ENCODE results near the gene GLYR1. TPM values are rescaled to one million over a fixed set of nuclear protein-coding genes. Genes with fewer than 3 reads are reported as not detected.

The GLYR1 gene
- polyA plus RNA-seq, 2 of the 4 experiments (the other 2 are of a cell fraction): 37.1 to 55.1 TPM

DNA sequence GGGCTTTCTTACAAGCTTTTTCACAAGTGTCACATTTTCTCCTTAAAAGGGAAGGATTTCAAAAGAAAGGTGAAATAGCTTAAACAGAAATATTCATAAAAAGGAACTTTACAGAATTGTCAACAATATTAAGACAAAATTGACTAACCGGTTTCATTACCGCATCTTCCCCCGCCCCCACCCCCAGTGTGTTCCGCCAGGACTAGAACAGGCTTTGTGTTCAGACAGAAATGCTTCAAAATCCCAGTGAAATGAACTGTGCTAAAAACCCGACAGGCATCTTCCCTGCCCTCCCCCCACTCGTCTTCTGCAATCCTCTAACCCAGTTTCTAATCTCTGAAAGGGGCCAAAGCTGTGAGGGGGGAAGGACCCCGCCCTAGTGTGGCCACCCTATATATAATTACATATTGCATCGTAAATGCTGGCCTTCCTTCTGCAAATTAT lies 43.7 kb downstream of the GLYR1 start (continued):
- TF ChIP-seq, protein P1, sequence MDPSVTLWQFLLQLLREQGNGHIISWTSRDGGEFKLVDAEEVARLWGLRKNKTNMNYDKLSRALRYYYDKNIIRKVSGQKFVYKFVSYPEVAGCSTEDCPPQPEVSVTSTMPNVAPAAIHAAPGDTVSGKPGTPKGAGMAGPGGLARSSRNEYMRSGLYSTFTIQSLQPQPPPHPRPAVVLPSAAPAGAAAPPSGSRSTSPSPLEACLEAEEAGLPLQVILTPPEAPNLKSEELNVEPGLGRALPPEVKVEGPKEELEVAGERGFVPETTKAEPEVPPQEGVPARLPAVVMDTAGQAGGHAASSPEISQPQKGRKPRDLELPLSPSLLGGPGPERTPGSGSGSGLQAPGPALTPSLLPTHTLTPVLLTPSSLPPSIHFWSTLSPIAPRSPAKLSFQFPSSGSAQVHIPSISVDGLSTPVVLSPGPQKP (IDR thresholded peaks at IDR 0.05; ENCODE audit: low read depth, low read length): no peak
- no peak; a peak in 1 of 4 replicates for TF ChIP-seq CEBPB (IDR thresholded peaks at IDR 0.05)
- TF ChIP-seq KDM1A (IDR thresholded peaks at IDR 0.05; ENCODE audit: low read depth): no peak
- TF ChIP-seq, protein P2, sequence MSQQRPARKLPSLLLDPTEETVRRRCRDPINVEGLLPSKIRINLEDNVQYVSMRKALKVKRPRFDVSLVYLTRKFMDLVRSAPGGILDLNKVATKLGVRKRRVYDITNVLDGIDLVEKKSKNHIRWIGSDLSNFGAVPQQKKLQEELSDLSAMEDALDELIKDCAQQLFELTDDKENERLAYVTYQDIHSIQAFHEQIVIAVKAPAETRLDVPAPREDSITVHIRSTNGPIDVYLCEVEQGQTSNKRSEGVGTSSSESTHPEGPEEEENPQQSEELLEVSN (IDR thresholded peaks at IDR 0.05; ENCODE audit: borderline replicate concordance, low read depth): no peak
- TF ChIP-seq FOSB (CRISPR knock-in tag; IDR thresholded peaks at IDR 0.05): no peak

DNA sequence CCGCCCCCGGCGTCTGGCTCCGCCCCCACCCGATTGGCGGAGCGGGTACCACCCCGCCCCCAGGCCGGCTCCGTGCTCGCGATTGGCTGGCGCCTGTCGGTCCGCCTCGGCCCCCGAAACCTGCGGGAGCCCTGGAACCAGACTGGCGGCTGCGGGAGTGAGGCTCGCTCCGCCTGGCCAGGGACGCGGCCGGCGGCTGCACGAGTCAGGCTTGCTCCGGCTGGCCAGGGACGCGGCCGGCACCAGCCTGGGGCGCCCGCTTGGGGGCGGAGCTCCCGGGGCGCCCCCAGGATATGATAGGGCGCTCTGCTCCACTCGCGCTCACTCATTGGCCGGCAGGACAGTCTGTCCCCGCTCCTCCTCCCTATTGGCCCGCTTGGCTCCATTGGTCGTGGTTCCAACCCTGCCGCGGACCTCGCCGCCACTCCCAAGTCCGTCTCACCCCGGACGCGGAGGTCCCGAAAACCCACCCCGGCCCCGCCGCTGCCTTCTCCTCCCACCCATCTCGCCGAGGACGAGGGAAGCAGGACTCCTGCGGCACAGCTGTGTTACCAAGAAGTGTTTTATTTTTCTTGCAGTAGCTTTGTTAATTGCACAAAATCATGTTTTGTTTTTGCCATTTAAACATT lies 44.3 kb downstream of the GLYR1 start:
- peak overlapping the region; percentile 72 to 94 for H3K27ac ChIP-seq
- CTCF ChIA-PET: interaction anchor here (0.8 to 2.7 kb wide), 4 partner anchors 9 to 153 kb away, joined by 3 to 8 read pairs (median 4); no protein-coding TSS in a partner anchor
- FAIRE-seq: no peak

More for the DNA sequence above, 44.3 kb downstream of the GLYR1 start:
- TF ChIP-seq, protein P3, sequence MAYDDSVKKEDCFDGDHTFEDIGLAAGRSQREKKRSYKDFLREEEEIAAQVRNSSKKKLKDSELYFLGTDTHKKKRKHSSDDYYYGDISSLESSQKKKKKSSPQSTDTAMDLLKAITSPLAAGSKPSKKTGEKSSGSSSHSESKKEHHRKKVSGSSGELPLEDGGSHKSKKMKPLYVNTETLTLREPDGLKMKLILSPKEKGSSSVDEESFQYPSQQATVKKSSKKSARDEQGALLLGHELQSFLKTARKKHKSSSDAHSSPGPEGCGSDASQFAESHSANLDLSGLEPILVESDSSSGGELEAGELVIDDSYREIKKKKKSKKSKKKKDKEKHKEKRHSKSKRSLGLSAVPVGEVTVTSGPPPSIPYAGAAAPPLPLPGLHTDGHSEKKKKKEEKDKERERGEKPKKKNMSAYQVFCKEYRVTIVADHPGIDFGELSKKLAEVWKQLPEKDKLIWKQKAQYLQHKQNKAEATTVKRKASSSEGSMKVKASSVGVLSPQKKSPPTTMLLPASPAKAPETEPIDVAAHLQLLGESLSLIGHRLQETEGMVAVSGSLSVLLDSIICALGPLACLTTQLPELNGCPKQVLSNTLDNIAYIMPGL (CRISPR knock-in tag; IDR thresholded peaks at IDR 0.05; ENCODE audit: borderline replicate concordance): no peak
- TF ChIP-seq JUNB (IDR thresholded peaks at IDR 0.05): no peak
- no peak for TF ChIP-seq ZSCAN20 (CRISPR knock-in tag; IDR thresholded peaks at IDR 0.05)
- TF ChIP-seq, protein P4, sequence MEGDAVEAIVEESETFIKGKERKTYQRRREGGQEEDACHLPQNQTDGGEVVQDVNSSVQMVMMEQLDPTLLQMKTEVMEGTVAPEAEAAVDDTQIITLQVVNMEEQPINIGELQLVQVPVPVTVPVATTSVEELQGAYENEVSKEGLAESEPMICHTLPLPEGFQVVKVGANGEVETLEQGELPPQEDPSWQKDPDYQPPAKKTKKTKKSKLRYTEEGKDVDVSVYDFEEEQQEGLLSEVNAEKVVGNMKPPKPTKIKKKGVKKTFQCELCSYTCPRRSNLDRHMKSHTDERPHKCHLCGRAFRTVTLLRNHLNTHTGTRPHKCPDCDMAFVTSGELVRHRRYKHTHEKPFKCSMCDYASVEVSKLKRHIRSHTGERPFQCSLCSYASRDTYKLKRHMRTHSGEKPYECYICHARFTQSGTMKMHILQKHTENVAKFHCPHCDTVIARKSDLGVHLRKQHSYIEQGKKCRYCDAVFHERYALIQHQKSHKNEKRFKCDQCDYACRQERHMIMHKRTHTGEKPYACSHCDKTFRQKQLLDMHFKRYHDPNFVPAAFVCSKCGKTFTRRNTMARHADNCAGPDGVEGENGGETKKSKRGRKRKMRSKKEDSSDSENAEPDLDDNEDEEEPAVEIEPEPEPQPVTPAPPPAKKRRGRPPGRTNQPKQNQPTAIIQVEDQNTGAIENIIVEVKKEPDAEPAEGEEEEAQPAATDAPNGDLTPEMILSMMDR (IDR thresholded peaks at IDR 0.05): no peak
- TF ChIP-seq, protein P5, sequence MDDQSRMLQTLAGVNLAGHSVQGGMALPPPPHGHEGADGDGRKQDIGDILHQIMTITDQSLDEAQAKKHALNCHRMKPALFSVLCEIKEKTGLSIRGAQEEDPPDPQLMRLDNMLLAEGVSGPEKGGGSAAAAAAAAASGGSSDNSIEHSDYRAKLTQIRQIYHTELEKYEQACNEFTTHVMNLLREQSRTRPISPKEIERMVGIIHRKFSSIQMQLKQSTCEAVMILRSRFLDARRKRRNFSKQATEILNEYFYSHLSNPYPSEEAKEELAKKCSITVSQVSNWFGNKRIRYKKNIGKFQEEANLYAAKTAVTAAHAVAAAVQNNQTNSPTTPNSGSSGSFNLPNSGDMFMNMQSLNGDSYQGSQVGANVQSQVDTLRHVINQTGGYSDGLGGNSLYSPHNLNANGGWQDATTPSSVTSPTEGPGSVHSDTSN (IDR thresholded peaks at IDR 0.05): peak; percentile 95
- TF ChIP-seq KDM5A (IDR thresholded peaks at IDR 0.05): no peak
- TF ChIP-seq POLR2AphosphoS2 (conservative IDR thresholded peaks at IDR 0.05; ENCODE audit: low read length): no peak
- no peak for TF ChIP-seq ZFP36 (IDR thresholded peaks at IDR 0.05; ENCODE audit: borderline replicate concordance, partially characterized antibody)
- TF ChIP-seq, protein P1 (IDR thresholded peaks at IDR 0.05; ENCODE audit: low read depth, low read length): no peak
- TF ChIP-seq, protein P2 (IDR thresholded peaks at IDR 0.05; ENCODE audit: borderline replicate concordance, low read depth): no peak
- no peak for TF ChIP-seq ZC3H11A (IDR thresholded peaks at IDR 0.05)
- no peak for TF ChIP-seq FOSB (CRISPR knock-in tag; IDR thresholded peaks at IDR 0.05)
- TF ChIP-seq, protein P6, sequence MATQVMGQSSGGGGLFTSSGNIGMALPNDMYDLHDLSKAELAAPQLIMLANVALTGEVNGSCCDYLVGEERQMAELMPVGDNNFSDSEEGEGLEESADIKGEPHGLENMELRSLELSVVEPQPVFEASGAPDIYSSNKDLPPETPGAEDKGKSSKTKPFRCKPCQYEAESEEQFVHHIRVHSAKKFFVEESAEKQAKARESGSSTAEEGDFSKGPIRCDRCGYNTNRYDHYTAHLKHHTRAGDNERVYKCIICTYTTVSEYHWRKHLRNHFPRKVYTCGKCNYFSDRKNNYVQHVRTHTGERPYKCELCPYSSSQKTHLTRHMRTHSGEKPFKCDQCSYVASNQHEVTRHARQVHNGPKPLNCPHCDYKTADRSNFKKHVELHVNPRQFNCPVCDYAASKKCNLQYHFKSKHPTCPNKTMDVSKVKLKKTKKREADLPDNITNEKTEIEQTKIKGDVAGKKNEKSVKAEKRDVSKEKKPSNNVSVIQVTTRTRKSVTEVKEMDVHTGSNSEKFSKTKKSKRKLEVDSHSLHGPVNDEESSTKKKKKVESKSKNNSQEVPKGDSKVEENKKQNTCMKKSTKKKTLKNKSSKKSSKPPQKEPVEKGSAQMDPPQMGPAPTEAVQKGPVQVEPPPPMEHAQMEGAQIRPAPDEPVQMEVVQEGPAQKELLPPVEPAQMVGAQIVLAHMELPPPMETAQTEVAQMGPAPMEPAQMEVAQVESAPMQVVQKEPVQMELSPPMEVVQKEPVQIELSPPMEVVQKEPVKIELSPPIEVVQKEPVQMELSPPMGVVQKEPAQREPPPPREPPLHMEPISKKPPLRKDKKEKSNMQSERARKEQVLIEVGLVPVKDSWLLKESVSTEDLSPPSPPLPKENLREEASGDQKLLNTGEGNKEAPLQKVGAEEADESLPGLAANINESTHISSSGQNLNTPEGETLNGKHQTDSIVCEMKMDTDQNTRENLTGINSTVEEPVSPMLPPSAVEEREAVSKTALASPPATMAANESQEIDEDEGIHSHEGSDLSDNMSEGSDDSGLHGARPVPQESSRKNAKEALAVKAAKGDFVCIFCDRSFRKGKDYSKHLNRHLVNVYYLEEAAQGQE (IDR thresholded peaks at IDR 0.05): no peak
- TF ChIP-seq NR3C1 (IDR thresholded peaks at IDR 0.05): no peak
- no peak for TF ChIP-seq EHMT2 (IDR thresholded peaks at IDR 0.05; ENCODE audit: low read depth)
- TF ChIP-seq, protein P7, sequence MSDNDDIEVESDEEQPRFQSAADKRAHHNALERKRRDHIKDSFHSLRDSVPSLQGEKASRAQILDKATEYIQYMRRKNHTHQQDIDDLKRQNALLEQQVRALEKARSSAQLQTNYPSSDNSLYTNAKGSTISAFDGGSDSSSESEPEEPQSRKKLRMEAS (IDR thresholded peaks at IDR 0.05): no peak
- TF ChIP-seq GATA3 (IDR thresholded peaks at IDR 0.05; ENCODE audit: borderline replicate concordance): 0 out of 2 replicates have a peak, but pooled peaks have one; percentile 6
- no peak for TF ChIP-seq TFCP2L1 (CRISPR knock-in tag; IDR thresholded peaks at IDR 0.05)
- peak in 1 of 2 experiments; percentile 24; a peak in 2 of 5 replicates for TF ChIP-seq JUN (IDR thresholded peaks at IDR 0.05)
- no peak for TF ChIP-seq MAZ (IDR thresholded peaks at IDR 0.05; ENCODE audit: borderline replicate concordance, low read depth, low read length)
- Histone ChIP-seq H3K4me3 (peak overlapping the region; percentile 75), H3K9me3 (no peaks in the 10 kb centered on the region), H3K4me2 (peak overlapping the region; percentile 100), H3K4me1 (peaks cover 17% of the 10 kb centered on the region)
- ATAC-seq: peak; percentile 91 to 97
- WGBS (ENCODE audit: missing lambda C conversion rate): 3% methylated on average over 30 of the region's 59 CpGs
- DNase-seq (ENCODE audit: low read depth in 1 of 2, low spot score in 1 of 2): peak; percentile 91 to 98
- POLR2A ChIA-PET: interaction anchor here (0.5 to 1.5 kb wide), 10 partner anchors 17 to 830 kb away, joined by 3 to 4 read pairs (median 3); partner anchors contain the start of gene DNAAF8

Data from A549 (cell line).